H1 (cell line): ENCODE data around the gene IL17RD. TPM values are rescaled to one million over a fixed set of nuclear protein-coding genes. Genes with fewer than 3 reads are reported as not detected.

Experiments used
- E2F6 ChIP-seq: IDR thresholded peaks from 2 replicates; pipeline ENCODE4 v1.6.1; 2012; ENCODE audit warnings: inconsistent platforms
- EZH2 ChIP-seq: fragments of 200-600 bp; sonication (generic); IDR thresholded peaks from 2 replicates; pipeline ENCODE4 v1.7.1; 2012; ENCODE audit warnings: low read depth, mild to moderate bottlenecking, moderate library complexity, low read length, inconsistent platforms; ENCODE audit not compliant: severe bottlenecking
- NRF1 ChIP-seq: IDR thresholded peaks from 2 replicates; pipeline ENCODE4 v1.6.1; 2011; ENCODE audit warnings: mild to moderate bottlenecking, low read depth, low read length, improper control_type of control experiment
- RNF2 ChIP-seq: fragments of 200-900, 300-1000 bp; sonication (generic); IDR thresholded peaks from 2 replicates; pipeline ENCODE4 v1.7.1; 2016; ENCODE audit warnings: borderline replicate concordance, low read depth, mild to moderate bottlenecking, antibody characterized with exemption, low read length; ENCODE audit not compliant: poor library complexity, severe bottlenecking; ENCODE audit errors: missing control alignments
- SIN3A ChIP-seq, 2 experiments: IDR thresholded peaks in 1 of 2; conservative IDR thresholded peaks in 1 of 2; 2 replicates each; pipeline ENCODE4 v1.6.1; 2011 to 2012; ENCODE audit warnings: low read length in 2 of 2, improper control_type of control experiment in 1 of 2, low read depth in 1 of 2, mild to moderate bottlenecking in 1 of 2
- SP1 ChIP-seq: IDR thresholded peaks from 2 replicates; pipeline ENCODE4 v1.6.1; 2011; ENCODE audit warnings: low read depth, low read length
- SRF ChIP-seq: IDR thresholded peaks from 2 replicates; pipeline ENCODE4 v1.6.1; 2011; ENCODE audit warnings: mild to moderate bottlenecking, low read depth, low read length, moderate library complexity
- polyA plus RNA-seq, 7 experiments: library from polyadenylated mRNA; depleted of rRNA in 3 of 7; stranded (reverse) in 5 of 7; unstranded in 2 of 7; fragments of >200 nt in 5 of 7; fragments of 200-250 nt in 2 of 7; gene quantifications; 1 replicate in 5 of 7; 2 replicates in 1 of 7; 4 replicates in 1 of 7; pipeline versions ENCODE4 v1.2.1 to v1.2.3, GENCODE V29; 2011 to 2013; ENCODE audit warnings: missing spikeins in 2 of 7, mixed read lengths in 2 of 7
- total RNA-seq: library from RNA; stranded (reverse); fragmentation: NEBNext Ultra II Directional; extraction: Animal tissue kit (Norgen Biotek cat#: 25700); gene quantifications from 2 replicates; pipeline ENCODE4 v1.2.1, GENCODE V29; 2021
- TF ChIP-seq, protein P1 (sequence below), 3 experiments: IDR thresholded peaks; 1 replicate in 2 of 3; 2 replicates in 1 of 3; pipeline versions ENCODE4 v1.5.1 to v1.6.1; 2011; ENCODE audit warnings: low read length in 3 of 3, mild to moderate bottlenecking in 3 of 3, inconsistent platforms in 2 of 3, low read depth in 1 of 3, moderate library complexity in 1 of 3; ENCODE audit not compliant: insufficient read depth in 1 of 3; ENCODE audit errors: control extremely low read depth in 1 of 3

Gene IL17RD
- total and polyA plus RNA-seq, 2 of the 8 experiments (the other 6 are each of a cell fraction or from before 2014, with no cell fraction given), result 10.9 to 48.9 TPM

- TF ChIP-seq SIN3A (conservative IDR thresholded peaks at IDR 0.05 in 1 of 2, IDR thresholded peaks at IDR 0.05 in 1 of 2; ENCODE audit: low read depth in 1 of 2, low read length in 2 of 2), result no peak
- TF ChIP-seq NRF1, result no peak
- TF ChIP-seq SRF, result no peak
- TF ChIP-seq E2F6, result no peak
- TF ChIP-seq RNF2, result no peak
- TF ChIP-seq, protein P1, sequence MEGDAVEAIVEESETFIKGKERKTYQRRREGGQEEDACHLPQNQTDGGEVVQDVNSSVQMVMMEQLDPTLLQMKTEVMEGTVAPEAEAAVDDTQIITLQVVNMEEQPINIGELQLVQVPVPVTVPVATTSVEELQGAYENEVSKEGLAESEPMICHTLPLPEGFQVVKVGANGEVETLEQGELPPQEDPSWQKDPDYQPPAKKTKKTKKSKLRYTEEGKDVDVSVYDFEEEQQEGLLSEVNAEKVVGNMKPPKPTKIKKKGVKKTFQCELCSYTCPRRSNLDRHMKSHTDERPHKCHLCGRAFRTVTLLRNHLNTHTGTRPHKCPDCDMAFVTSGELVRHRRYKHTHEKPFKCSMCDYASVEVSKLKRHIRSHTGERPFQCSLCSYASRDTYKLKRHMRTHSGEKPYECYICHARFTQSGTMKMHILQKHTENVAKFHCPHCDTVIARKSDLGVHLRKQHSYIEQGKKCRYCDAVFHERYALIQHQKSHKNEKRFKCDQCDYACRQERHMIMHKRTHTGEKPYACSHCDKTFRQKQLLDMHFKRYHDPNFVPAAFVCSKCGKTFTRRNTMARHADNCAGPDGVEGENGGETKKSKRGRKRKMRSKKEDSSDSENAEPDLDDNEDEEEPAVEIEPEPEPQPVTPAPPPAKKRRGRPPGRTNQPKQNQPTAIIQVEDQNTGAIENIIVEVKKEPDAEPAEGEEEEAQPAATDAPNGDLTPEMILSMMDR (IDR thresholded peaks at IDR 0.05; ENCODE audit: control extremely low read depth in 1 of 3, insufficient read depth in 1 of 3, low read depth in 1 of 3, low read length in 3 of 3), result no peak
- no peak for TF ChIP-seq EZH2
- no peak for TF ChIP-seq SP1
Observed at GRCh38 chr3:57166660-57167059, 1.5 kb upstream of the IL17RD start (continued).
